B cell (primary cell): ENCODE measurements around the gene DCLK1.

Experiments
- CTCF ChIP-seq: fragments of 200-600 bp; IDR thresholded peaks from one replicate; pipeline ENCODE4 v1.8.0; 2022; ENCODE audit warnings: antibody characterized with exemption, mild to moderate bottlenecking
- EZH2 ChIP-seq: IDR thresholded peaks from 2 replicates; pipeline ENCODE4 v1.6.1; 2012; ENCODE audit warnings: borderline replicate concordance, low read depth, mild to moderate bottlenecking, moderate library complexity, low read length; ENCODE audit not compliant: insufficient read depth, poor library complexity, severe bottlenecking

GRCh38 chr13:35818633-35819067, 312.5 kb downstream of the DCLK1 start:
- TF ChIP-seq CTCF, result peak; percentile 46
- no peak for TF ChIP-seq EZH2
